Endothelial cell (in vitro differentiated cells): Measurements from ENCODE around the gene TOE1. TPM values are rescaled to one million over a fixed set of nuclear protein-coding genes. Genes with fewer than 3 reads are reported as not detected.

ENCODE experiments used
- DNase-seq: peaks from one replicate; pipeline ENCODE4 v3.0.0; 2021; ENCODE audit warnings: low spot score
- H3K27ac Mint-ChIP-seq: one replicate; pipeline ENCODE4 v1.8.0; 2021; ENCODE audit warnings: mixed read lengths, inconsistent platforms; ENCODE audit not compliant: unreplicated experiment
- H3K27me3 Mint-ChIP-seq: one replicate; pipeline ENCODE4 v1.8.0; 2021; ENCODE audit warnings: mild to moderate bottlenecking, moderate library complexity, mixed read lengths, inconsistent platforms; ENCODE audit not compliant: unreplicated experiment
- H3K36me3 Mint-ChIP-seq: one replicate; pipeline ENCODE4 v1.8.0; 2021; ENCODE audit warnings: mild to moderate bottlenecking, low read depth, mixed read lengths, inconsistent platforms; ENCODE audit not compliant: unreplicated experiment
- H3K4me1 Mint-ChIP-seq: one replicate; pipeline ENCODE4 v1.8.0; 2021; ENCODE audit warnings: mild to moderate bottlenecking, mixed read lengths, inconsistent platforms; ENCODE audit not compliant: unreplicated experiment
- H3K4me3 Mint-ChIP-seq: one replicate; pipeline ENCODE4 v1.8.0; 2021; ENCODE audit warnings: mild to moderate bottlenecking, mixed read lengths, inconsistent platforms; ENCODE audit not compliant: unreplicated experiment
- H3K9me3 Mint-ChIP-seq: one replicate; pipeline ENCODE4 v1.8.0; 2021; ENCODE audit warnings: mixed read lengths, inconsistent platforms; ENCODE audit not compliant: unreplicated experiment
- total RNA-seq: library from RNA; stranded (reverse); fragmentation: NEBNext Ultra II Directional; extraction: Animal tissue kit (Norgen Biotek cat#: 25700); gene quantifications from one replicate; pipeline ENCODE4 v1.2.1, GENCODE V29; 2021; ENCODE audit not compliant: unreplicated experiment
- TF ChIP-seq, protein P1 (sequence below): fragments of 200-600 bp; sonication (generic); IDR thresholded peaks from one replicate; pipeline ENCODE4 v1.5.0; 2021; ENCODE audit warnings: antibody characterized with exemption; ENCODE audit not compliant: unreplicated experiment

TOE1 gene
- total RNA-seq, 1 donor from 2014 or later: 9.7 TPM

DNA sequence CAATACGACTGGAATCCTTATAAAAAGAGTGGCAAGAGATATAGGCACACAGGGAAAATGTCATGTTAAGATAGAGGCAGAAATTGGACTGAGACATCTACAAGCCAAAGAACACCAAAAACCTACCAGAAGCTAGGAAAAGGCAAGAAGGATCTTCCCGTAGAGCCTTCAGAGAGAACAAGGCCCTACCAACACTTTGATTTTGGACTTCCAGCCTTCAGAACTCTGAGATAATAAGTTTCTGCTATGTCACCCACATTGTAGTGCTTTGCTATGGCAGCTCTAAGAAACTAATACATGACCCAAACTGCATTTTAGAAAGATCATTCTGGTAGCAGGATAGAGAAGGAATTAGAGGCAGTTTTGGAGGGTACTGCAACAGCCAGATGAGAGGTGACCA, 24.3 kb downstream of the TOE1 start:
- peaks cover 11% of the 10 kb centered on the region for H3K4me1 Mint-ChIP-seq
- DNase-seq: no peak
- no peak overlapping the region for H3K4me3 Mint-ChIP-seq
- no peaks in the 10 kb centered on the region for H3K27me3 Mint-ChIP-seq
- no peaks in the 10 kb centered on the region for H3K36me3 Mint-ChIP-seq
- no peaks in the 10 kb centered on the region for H3K9me3 Mint-ChIP-seq
- H3K27ac Mint-ChIP-seq: no peak overlapping the region
- TF ChIP-seq, protein P1, sequence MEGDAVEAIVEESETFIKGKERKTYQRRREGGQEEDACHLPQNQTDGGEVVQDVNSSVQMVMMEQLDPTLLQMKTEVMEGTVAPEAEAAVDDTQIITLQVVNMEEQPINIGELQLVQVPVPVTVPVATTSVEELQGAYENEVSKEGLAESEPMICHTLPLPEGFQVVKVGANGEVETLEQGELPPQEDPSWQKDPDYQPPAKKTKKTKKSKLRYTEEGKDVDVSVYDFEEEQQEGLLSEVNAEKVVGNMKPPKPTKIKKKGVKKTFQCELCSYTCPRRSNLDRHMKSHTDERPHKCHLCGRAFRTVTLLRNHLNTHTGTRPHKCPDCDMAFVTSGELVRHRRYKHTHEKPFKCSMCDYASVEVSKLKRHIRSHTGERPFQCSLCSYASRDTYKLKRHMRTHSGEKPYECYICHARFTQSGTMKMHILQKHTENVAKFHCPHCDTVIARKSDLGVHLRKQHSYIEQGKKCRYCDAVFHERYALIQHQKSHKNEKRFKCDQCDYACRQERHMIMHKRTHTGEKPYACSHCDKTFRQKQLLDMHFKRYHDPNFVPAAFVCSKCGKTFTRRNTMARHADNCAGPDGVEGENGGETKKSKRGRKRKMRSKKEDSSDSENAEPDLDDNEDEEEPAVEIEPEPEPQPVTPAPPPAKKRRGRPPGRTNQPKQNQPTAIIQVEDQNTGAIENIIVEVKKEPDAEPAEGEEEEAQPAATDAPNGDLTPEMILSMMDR: no peak

DNA sequence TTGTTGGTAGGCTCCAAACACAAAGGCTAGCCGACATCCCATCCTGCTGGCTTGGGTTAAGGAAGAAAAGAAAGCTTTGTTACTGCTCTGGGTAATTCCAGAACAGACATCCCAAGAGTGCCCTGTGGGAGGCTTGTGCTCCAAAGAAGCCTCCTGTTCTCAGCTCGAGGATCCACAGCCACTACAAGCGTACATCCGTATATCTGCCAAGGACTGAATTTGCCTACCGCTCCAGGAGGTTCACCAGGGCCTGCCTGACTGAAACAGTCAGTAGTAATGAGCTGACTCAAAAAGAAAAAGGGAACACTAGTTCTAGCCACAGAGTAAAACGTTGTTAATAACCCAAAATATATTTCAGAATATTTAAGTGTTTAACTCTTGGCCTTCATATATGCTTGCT, 25.1 kb downstream of the TOE1 start:
- Mint-ChIP-seq H3K27ac (no peak overlapping the region), H3K27me3 (no peaks in the 10 kb centered on the region), H3K9me3 (no peaks in the 10 kb centered on the region), H3K36me3 (no peaks in the 10 kb centered on the region), H3K4me3 (no peak overlapping the region), H3K4me1 (peaks cover 8% of the 10 kb centered on the region)
- no peak for DNase-seq
- TF ChIP-seq, protein P1: no peak

DNA sequence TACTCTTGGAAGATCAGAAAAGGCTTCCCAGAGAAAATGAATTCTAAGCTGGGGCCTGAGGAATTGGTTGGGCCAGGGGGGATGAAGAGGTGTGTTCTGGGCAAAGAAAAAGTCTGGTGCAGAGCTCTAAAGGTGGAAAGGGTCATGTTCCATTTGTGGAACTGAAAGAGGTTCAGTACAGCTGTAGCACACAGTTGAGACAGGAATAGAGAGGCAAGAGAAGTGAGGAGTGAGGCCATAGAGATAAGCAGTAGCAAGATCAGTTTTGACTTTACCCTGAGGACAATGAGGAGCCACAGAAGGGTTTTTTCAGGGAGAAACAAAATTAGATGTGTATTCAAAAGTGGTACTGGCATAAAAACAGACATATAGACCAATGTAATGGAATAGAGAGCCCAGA, 30.6 kb downstream of the TOE1 start:
- no peaks in the 10 kb centered on the region for H3K4me1 Mint-ChIP-seq
- DNase-seq: no peak
- H3K4me3 Mint-ChIP-seq: no peak overlapping the region
- H3K27ac Mint-ChIP-seq: no peak overlapping the region
- H3K27me3 Mint-ChIP-seq: no peaks in the 10 kb centered on the region
- no peaks in the 10 kb centered on the region for H3K9me3 Mint-ChIP-seq
- H3K36me3 Mint-ChIP-seq: no peaks in the 10 kb centered on the region
- TF ChIP-seq, protein P1: no peak

DNA sequence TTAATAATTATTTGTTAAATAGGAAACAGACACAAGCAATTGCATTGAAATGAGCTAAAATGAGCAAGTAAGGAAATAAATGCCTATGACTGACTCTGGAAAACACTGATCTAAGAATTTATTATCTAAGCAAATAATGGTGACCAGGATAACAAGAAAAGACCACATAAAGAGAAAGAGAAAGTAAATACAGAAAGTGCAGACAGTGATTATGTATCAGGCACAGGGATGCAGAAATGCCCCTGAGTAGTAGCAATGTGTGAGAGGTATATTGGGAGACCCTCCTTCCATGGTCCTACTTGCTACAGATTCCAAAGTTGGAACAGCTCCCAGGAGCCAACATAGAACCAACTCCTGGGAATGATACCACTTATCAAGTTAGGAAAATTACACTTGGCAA, 33.6 kb downstream of the TOE1 start:
- Mint-ChIP-seq H3K27ac (no peak overlapping the region), H3K27me3 (no peaks in the 10 kb centered on the region), H3K9me3 (no peaks in the 10 kb centered on the region), H3K4me3 (no peak overlapping the region), H3K4me1 (no peaks in the 10 kb centered on the region), H3K36me3 (no peaks in the 10 kb centered on the region)
- DNase-seq: no peak
- TF ChIP-seq, protein P1: no peak

DNA sequence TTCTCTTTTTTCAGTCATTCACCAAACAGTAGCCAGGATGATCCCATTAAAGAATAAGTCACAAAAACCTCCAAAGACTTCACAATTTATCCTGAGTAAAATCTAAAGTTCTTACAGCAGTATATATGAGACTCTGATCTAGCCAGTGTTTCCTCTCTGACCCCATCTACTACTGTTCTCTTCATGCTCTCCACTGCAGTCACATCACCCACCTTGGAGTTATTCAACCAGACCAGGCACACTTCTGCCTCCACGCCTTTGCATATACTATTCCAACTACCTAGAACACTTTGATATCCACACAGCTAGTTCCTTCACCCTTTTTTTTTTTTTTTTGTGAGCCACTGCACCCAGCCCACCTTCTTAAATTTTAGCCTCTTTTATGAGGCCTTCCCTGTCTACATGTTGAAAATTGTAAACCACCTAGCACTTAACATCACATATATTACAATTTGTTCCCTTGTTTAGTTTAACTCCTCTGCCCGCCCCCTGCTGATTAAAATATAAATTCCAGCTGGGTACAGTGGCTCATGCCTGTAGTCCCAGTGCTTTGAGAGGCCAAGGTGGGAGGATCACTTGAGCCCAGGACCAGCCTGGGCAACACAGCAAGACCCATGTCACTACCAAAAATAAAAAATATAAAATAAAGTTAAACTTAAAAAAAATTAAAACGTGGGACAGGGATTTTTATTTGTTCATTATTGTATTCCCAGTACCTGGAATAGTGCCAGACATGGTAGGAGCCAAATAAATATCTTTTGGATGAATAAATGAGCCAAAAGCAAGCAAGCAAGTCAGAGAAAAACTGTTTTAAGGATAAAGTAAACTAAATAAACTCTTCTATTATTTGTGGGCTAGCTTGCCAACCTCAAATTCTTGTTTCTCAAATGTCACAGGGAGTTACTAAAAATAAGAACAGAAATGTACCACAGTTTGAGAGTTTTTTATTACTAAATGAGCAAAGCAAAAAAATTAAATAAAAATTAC, 35.4 kb downstream of the TOE1 start:
- H3K27me3 Mint-ChIP-seq: no peaks in the 10 kb centered on the region
- H3K4me1 Mint-ChIP-seq: no peaks in the 10 kb centered on the region
- no peak overlapping the region for H3K4me3 Mint-ChIP-seq
- no peaks in the 10 kb centered on the region for H3K36me3 Mint-ChIP-seq
- H3K9me3 Mint-ChIP-seq: no peaks in the 10 kb centered on the region
- H3K27ac Mint-ChIP-seq: no peak overlapping the region
- TF ChIP-seq, protein P1: no peak
- no peak for DNase-seq
